Activated naive CD8-positive, alpha-beta T cell treated with anti-CD3 and anti-CD28 coated beads, Interleukin-2, amount 10 ng/mL, durations not matched to agents 7 days and 5 days (primary cell): ENCODE results near the gene LUC7L. TPM values are rescaled to one million over a fixed set of nuclear protein-coding genes. Genes with fewer than 3 reads are reported as not detected.

Experiments used
- total RNA-seq, 2 experiments: library from RNA; stranded (reverse); gene quantifications; one replicate each; pipeline ENCODE4 v1.2.3, GENCODE V29; 2021

LUC7L gene
- total RNA-seq, 2 experiments from 2014 or later: 83.8 to 86.2 TPM

Other genes starting within 250 kb of the LUC7L start
- 10 to 100 TPM; 29.2 to 30.1 TPM for gene POLR3K, start 175.8 kb downstream of the LUC7L start, total RNA-seq
- 10 to 100 TPM; 52.8 to 59.1 TPM for gene SNRNP25, start 175.6 kb downstream of the LUC7L start, total RNA-seq
- under 1 TPM in 1 of 2 experiments, not detected in 1; 0.33 TPM for gene RHBDF1, start 156.8 kb downstream of the LUC7L start, total RNA-seq
- gene MPG, start 151.2 kb downstream of the LUC7L start, total RNA-seq: 10 to 100 TPM; 45.8 to 48.1 TPM
- 10 to 100 TPM; 27.4 to 31.6 TPM for gene NPRL3, start 90.8 kb downstream of the LUC7L start, total RNA-seq
- gene HBZ, start 76.8 kb downstream of the LUC7L start, total RNA-seq: not detected
- not detected for gene HBM, start 63.5 kb downstream of the LUC7L start, total RNA-seq
- not detected for gene HBA2, start 56.6 kb downstream of the LUC7L start, total RNA-seq
- gene HBA1, start 52.8 kb downstream of the LUC7L start, total RNA-seq: not detected
- not detected for gene HBQ1, start 49.0 kb downstream of the LUC7L start, total RNA-seq
- gene FAM234A, start 5.4 kb upstream of the LUC7L start, total RNA-seq: 10 to 100 TPM; 21.0 to 21.1 TPM
- gene RGS11, start 46.5 kb upstream of the LUC7L start, total RNA-seq: not detected
- gene ARHGDIG, start 51.1 kb upstream of the LUC7L start, total RNA-seq: not detected
- under 1 TPM in 1 of 2 experiments, not detected in 1; 0.31 TPM for gene PDIA2, start 53.7 kb upstream of the LUC7L start, total RNA-seq
- 10 to 100 TPM; 30.9 to 32.5 TPM for gene AXIN1, start 123.3 kb upstream of the LUC7L start, total RNA-seq
- 10 to 100 TPM; 64.4 to 67.5 TPM for gene MRPL28, start 141.1 kb upstream of the LUC7L start, total RNA-seq
- gene PGAP6, start 152.5 kb upstream of the LUC7L start, total RNA-seq: 10 to 100 TPM; 58.9 to 59.0 TPM
- gene NME4, start 167.8 kb upstream of the LUC7L start, total RNA-seq: 1 to 10 TPM; 8.2 to 8.8 TPM
- gene DECR2, start 172.4 kb upstream of the LUC7L start, total RNA-seq: 1 to 10 TPM; 5.6 to 7.9 TPM
- gene RAB11FIP3, start 196.2 kb upstream of the LUC7L start, total RNA-seq: 10 to 100 TPM; 28.8 to 29.3 TPM